H1 (cell line): ENCODE measurements around the gene DHRS9. TPM values are rescaled to one million over a fixed set of nuclear protein-coding genes. Genes with fewer than 3 reads are reported as not detected.

Source experiments
- CTCF ChIA-PET: fragments of 300-600 bp; sonication (Branson Sonifier 250); formaldehyde crosslinking; loops from one replicate; lab custom pipeline; 2021; ENCODE audit not compliant: partially characterized antibody; lab: Charles Lee
- POLR2A ChIA-PET: fragments of 300-600 bp; sonication (Branson Sonifier 250); formaldehyde crosslinking; loops from one replicate; lab custom pipeline; 2021; ENCODE audit warnings: inconsistent platforms; ENCODE audit not compliant: partially characterized antibody; lab: Charles Lee
- DNase-seq, 2 experiments: peaks; one replicate each; pipeline versions ENCODE4 v3.0.0 to v3.0.0-alpha.2; 2010 to 2022; ENCODE audit warnings: low spot score in 2 of 2, low read depth in 1 of 2, mixed read lengths in 1 of 2
- FAIRE-seq: peaks from 2 replicates; lab custom pipeline; 2011; peaks lifted over from hg19 to GRCh38; lab: Jason Lieb, UNC
- H2AFZ ChIP-seq: 2 replicates; pipeline ENCODE4 v1.8.1; 2012; ENCODE audit warnings: low read length, inconsistent platforms
- H2AK5ac ChIP-seq: 2 replicates; pipeline ENCODE4 v1.6.1; 2013; ENCODE audit warnings: low read depth, low read length
- H2BK120ac ChIP-seq: replicated peaks from 2 replicates; pipeline ENCODE3; 2013; ENCODE audit warnings: low read depth, low read length, inconsistent platforms
- H2BK12ac ChIP-seq: 2 replicates; pipeline ENCODE4 v1.6.1; 2013; ENCODE audit warnings: low read depth, low read length
- H2BK15ac ChIP-seq: 2 replicates; pipeline ENCODE4 v1.6.1; 2013; ENCODE audit warnings: low read length
- H2BK20ac ChIP-seq: 2 replicates; pipeline ENCODE4 v1.6.1; 2013; ENCODE audit warnings: low read length
- H2BK5ac ChIP-seq: 2 replicates; pipeline ENCODE4 v1.6.1; 2013; ENCODE audit warnings: low read depth, low read length
- H3K14ac ChIP-seq: 2 replicates; pipeline ENCODE4 v1.6.1; 2013; ENCODE audit warnings: inconsistent platforms; ENCODE audit not compliant: insufficient read length
- H3K18ac ChIP-seq: 2 replicates; pipeline ENCODE4 v1.6.1; 2013; ENCODE audit warnings: low read length; ENCODE audit errors: extremely low read depth
- H3K23ac ChIP-seq: 2 replicates; pipeline ENCODE4 v1.6.1; 2013; ENCODE audit warnings: inconsistent platforms; ENCODE audit not compliant: insufficient read length
- H3K23me2 ChIP-seq: 2 replicates; pipeline ENCODE4 v1.6.1; 2013; ENCODE audit warnings: low read depth, low read length
- H3K27ac ChIP-seq: 2 replicates; pipeline ENCODE4 v1.6.1; 2011; ENCODE audit warnings: low read depth, low read length, inconsistent platforms
- H3K27me3 ChIP-seq, 4 experiments: replicated peaks in 1 of 4; 1 replicate in 1 of 4; 2 replicates in 3 of 4; pipeline versions ENCODE4 v1.6.1 to v1.8.1; 2011 to 2013; ENCODE audit warnings: low read length in 3 of 4, mild to moderate bottlenecking in 3 of 4, inconsistent platforms in 2 of 4, mixed read lengths in 2 of 4, moderate library complexity in 1 of 4; ENCODE audit not compliant: control insufficient read depth in 3 of 4, insufficient read depth in 3 of 4; ENCODE audit errors: extremely low read depth in 1 of 4
- H3K36me3 ChIP-seq, 4 experiments: 2 replicates each; pipeline versions ENCODE4 v1.6.1 to v1.8.1; 2011 to 2013; ENCODE audit warnings: mild to moderate bottlenecking in 4 of 4, low read length in 3 of 4, moderate library complexity in 2 of 4, control low read depth in 1 of 4, inconsistent platforms in 1 of 4; ENCODE audit not compliant: insufficient read depth in 4 of 4, control insufficient read depth in 2 of 4
- H3K4ac ChIP-seq: replicated peaks from 2 replicates; pipeline ENCODE3; 2013; ENCODE audit warnings: low read length, low read depth, mixed read lengths, inconsistent platforms; ENCODE audit not compliant: insufficient read length
- H3K4me1 ChIP-seq, 4 experiments: replicated peaks in 1 of 4; 1 replicate in 1 of 4; 2 replicates in 3 of 4; pipeline versions ENCODE4 v1.6.1 to v1.8.1; 2011 to 2013; ENCODE audit warnings: low read length in 3 of 4, inconsistent platforms in 2 of 4, mixed read lengths in 1 of 4; ENCODE audit not compliant: insufficient read depth in 4 of 4, control insufficient read depth in 3 of 4
- H3K4me2 ChIP-seq, 2 experiments: 2 replicates each; pipeline versions ENCODE4 v1.6.1 to v1.8.1; 2011 to 2013; ENCODE audit warnings: low read depth in 2 of 2, low read length in 2 of 2, control low read depth in 1 of 2, inconsistent platforms in 1 of 2, mild to moderate bottlenecking in 1 of 2; ENCODE audit not compliant: insufficient read depth in 1 of 2
- H3K4me3 ChIP-seq, 4 experiments: fragments of 200-600, 300-600 bp in 1 of 4; sonication (generic), shearing (Covaris generic), sonication (Bioruptor Twin) in 1 of 4; 2 replicates each; pipeline versions ENCODE4 v1.5.1 to v1.8.1; 2011 to 2016; ENCODE audit warnings: low read length in 4 of 4, low read depth in 3 of 4, control low read depth in 2 of 4, inconsistent platforms in 2 of 4, mild to moderate bottlenecking in 2 of 4, mixed read lengths in 1 of 4, moderate library complexity in 1 of 4; ENCODE audit not compliant: insufficient read depth in 2 of 4; ENCODE audit errors: extremely low read depth in 1 of 4
- H3K56ac ChIP-seq: replicated peaks from 2 replicates; pipeline ENCODE3; 2013; ENCODE audit warnings: low read depth, mild to moderate bottlenecking, mixed read lengths, low read length, inconsistent platforms; ENCODE audit not compliant: insufficient read length
- H3K79me1 ChIP-seq: 2 replicates; pipeline ENCODE4 v1.6.1; 2013; ENCODE audit warnings: low read depth, low read length, control low read depth
- H3K79me2 ChIP-seq, 2 experiments: 2 replicates each; pipeline versions ENCODE4 v1.6.1 to v1.8.1; 2012 to 2013; ENCODE audit warnings: low read length in 2 of 2, mild to moderate bottlenecking in 2 of 2, inconsistent platforms in 1 of 2; ENCODE audit not compliant: insufficient read depth in 2 of 2, control insufficient read depth in 1 of 2
- H3K9ac ChIP-seq, 4 experiments: replicated peaks in 1 of 4; 1 replicate in 1 of 4; 2 replicates in 3 of 4; pipeline versions ENCODE4 v1.6.1 to v1.8.1; 2011 to 2013; ENCODE audit warnings: low read depth in 3 of 4, low read length in 3 of 4, control low read depth in 2 of 4, mild to moderate bottlenecking in 2 of 4, moderate library complexity in 2 of 4, inconsistent platforms in 1 of 4; ENCODE audit errors: extremely low read depth in 1 of 4
- H3K9me3 ChIP-seq, 2 experiments: 2 replicates each; pipeline versions ENCODE4 v1.6.1 to v1.8.1; 2012 to 2013; ENCODE audit warnings: mild to moderate bottlenecking in 2 of 2, moderate library complexity in 2 of 2, control low read depth in 1 of 2, inconsistent platforms in 1 of 2, low read depth in 1 of 2, low read length in 1 of 2, mixed read lengths in 1 of 2; ENCODE audit not compliant: insufficient read depth in 2 of 2
- H4K20me1 ChIP-seq, 2 experiments: replicated peaks in 1 of 2; 2 replicates each; pipeline versions ENCODE3 to v1.8.1; 2011 to 2013; ENCODE audit warnings: inconsistent platforms in 2 of 2, low read length in 2 of 2, mild to moderate bottlenecking in 1 of 2; ENCODE audit not compliant: insufficient read depth in 2 of 2, control insufficient read depth in 1 of 2
- H4K5ac ChIP-seq: 2 replicates; pipeline ENCODE4 v1.6.1; 2013; ENCODE audit warnings: low read length, low read depth, mixed read lengths, inconsistent platforms; ENCODE audit not compliant: insufficient read length
- H4K8ac ChIP-seq: 2 replicates; pipeline ENCODE4 v1.8.0; 2013; ENCODE audit warnings: mild to moderate bottlenecking, moderate library complexity, low read length, inconsistent platforms; ENCODE audit not compliant: insufficient read depth; ENCODE audit errors: extremely low read depth
- H4K91ac ChIP-seq: replicated peaks from 2 replicates; pipeline ENCODE3; 2013; ENCODE audit warnings: low read length, mixed read lengths, inconsistent platforms; ENCODE audit not compliant: insufficient read length
- CREB1 ChIP-seq: IDR thresholded peaks from 2 replicates; pipeline ENCODE4 v1.6.1; 2012; ENCODE audit warnings: inconsistent platforms
- EGR1 ChIP-seq: IDR thresholded peaks from 2 replicates; pipeline ENCODE4 v1.6.1; 2011; ENCODE audit warnings: low read depth, low read length, borderline replicate concordance
- FOSL1 ChIP-seq: IDR thresholded peaks from 2 replicates; pipeline ENCODE4 v1.6.1; 2011; ENCODE audit warnings: mild to moderate bottlenecking, low read depth, low read length, moderate library complexity; ENCODE audit not compliant: insufficient read depth
- JUN ChIP-seq: IDR thresholded peaks from 2 replicates; pipeline ENCODE4 v1.6.1; 2011; ENCODE audit warnings: low read depth, mild to moderate bottlenecking, improper control_type of control experiment, low read length
- PHF8 ChIP-seq: fragments of 200-600 bp; sonication (generic); conservative IDR thresholded peaks from 2 replicates; pipeline ENCODE4 v1.7.1; 2012; ENCODE audit warnings: low read depth, mild to moderate bottlenecking, inconsistent platforms, low read length, moderate library complexity
- RAD21 ChIP-seq, 2 experiments: IDR thresholded peaks in 1 of 2; conservative IDR thresholded peaks in 1 of 2; 2 replicates each; pipeline ENCODE4 v1.6.1; 2011; ENCODE audit warnings: low read depth in 2 of 2, low read length in 2 of 2, improper control_type of control experiment in 1 of 2, inconsistent platforms in 1 of 2, mild to moderate bottlenecking in 1 of 2, moderate library complexity in 1 of 2
- RNF2 ChIP-seq: fragments of 200-900, 300-1000 bp; sonication (generic); IDR thresholded peaks from 2 replicates; pipeline ENCODE4 v1.7.1; 2016; ENCODE audit warnings: borderline replicate concordance, low read depth, mild to moderate bottlenecking, antibody characterized with exemption, low read length; ENCODE audit not compliant: poor library complexity, severe bottlenecking; ENCODE audit errors: missing control alignments
- SP4 ChIP-seq: IDR thresholded peaks from 2 replicates; pipeline ENCODE4 v1.6.1; 2012; ENCODE audit warnings: low read length, inconsistent platforms
- TAF1 ChIP-seq: IDR thresholded peaks from 2 replicates; pipeline ENCODE4 v1.6.1; 2011; ENCODE audit warnings: mild to moderate bottlenecking, low read depth, low read length
- USF2 ChIP-seq: IDR thresholded peaks from 2 replicates; pipeline ENCODE4 v1.6.1; 2011; ENCODE audit warnings: low read length, improper control_type of control experiment
- ZNF274 ChIP-seq: IDR thresholded peaks from 2 replicates; pipeline ENCODE4 v1.7.0; 2012; ENCODE audit warnings: low read length, borderline replicate concordance; ENCODE audit errors: extremely low read depth
- WGBS, 2 experiments: shearing (Covaris generic) in 1 of 2; methylation state at CpG; one replicate each; pipeline versions ENCODE4 v1.1.6 to v1.1.7; 2013 to 2015; ENCODE audit warnings: low lambda C conversion rate in 2 of 2, mixed read lengths in 2 of 2, inconsistent platforms in 1 of 2, low coverage in 1 of 2, missing lambda C conversion rate in 1 of 2; ENCODE audit not compliant: insufficient replicate concordance in 2 of 2, insufficient coverage in 1 of 2, insufficient read length in 1 of 2; ENCODE audit errors: extremely low coverage in 1 of 2, missing lambda C conversion rate in 1 of 2; 5-methylcytosine and 5-hydroxymethylcytosine counted together
- polyA plus RNA-seq, 7 experiments: library from polyadenylated mRNA; depleted of rRNA in 3 of 7; stranded (reverse) in 5 of 7; unstranded in 2 of 7; fragments of >200 nt in 5 of 7; fragments of 200-250 nt in 2 of 7; gene quantifications; 1 replicate in 5 of 7; 2 replicates in 1 of 7; 4 replicates in 1 of 7; pipeline versions ENCODE4 v1.2.1 to v1.2.3, GENCODE V29; 2011 to 2013; ENCODE audit warnings: missing spikeins in 2 of 7, mixed read lengths in 2 of 7
- total RNA-seq: library from RNA; stranded (reverse); fragmentation: NEBNext Ultra II Directional; extraction: Animal tissue kit (Norgen Biotek cat#: 25700); gene quantifications from 2 replicates; pipeline ENCODE4 v1.2.1, GENCODE V29; 2021

The DHRS9 gene
- total and polyA plus RNA-seq, 2 of the 8 experiments (the other 6 are each of a cell fraction or from before 2014, with no cell fraction given): not detected

GRCh38 chr2:169046440-169047151, 22.8 kb upstream of the DHRS9 start:
- Histone ChIP-seq H2BK120ac (no peak overlapping the region), H2AFZ (no peak overlapping the region), H3K9me3 (peaks cover 2 to 6% of the 10 kb centered on the region in 2 experiments; a peak in 3 of 4 replicates), H2BK15ac (no peak overlapping the region), H4K5ac (no peak overlapping the region), H2BK20ac (no peak overlapping the region), H3K79me2 (no peaks in the 10 kb centered on the region), H3K4me3 (no peak overlapping the region), H3K4me1 (no peaks in the 10 kb centered on the region), H4K20me1 (no peaks in the 10 kb centered on the region), H3K36me3 (no peaks in the 10 kb centered on the region), H3K23me2 (no peaks in the 10 kb centered on the region), H3K79me1 (no peaks in the 10 kb centered on the region; the same call in 1 of the 2 replicates), H3K27me3 (no peaks in the 10 kb centered on the region), H3K23ac (no peak overlapping the region), H3K9ac (no peak overlapping the region), H3K4ac (no peak overlapping the region), H2BK12ac (no peak overlapping the region), H3K27ac (no peak overlapping the region), H3K18ac (no peak overlapping the region), H4K8ac (no peak overlapping the region), H3K14ac (no peak overlapping the region), H3K4me2 (no peak overlapping the region), H2AK5ac (no peak overlapping the region), H2BK5ac (no peak overlapping the region), H4K91ac (no peak overlapping the region), H3K56ac (no peak overlapping the region)
- FAIRE-seq (no peak), DNase-seq (no peak)
- ChIA-PET POLR2A (no interaction called here), CTCF (interaction anchor here (0.7 to 1.3 kb wide), 2 partner anchors 14 to 85 kb away, joined by 3 read pairs; no protein-coding TSS in a partner anchor)
- WGBS, 2 experiments: 92% methylated on average over 4 of the region's 4 CpGs; no CpG with 5 or more reads in 1 of the 2 experiments
- TF ChIP-seq ZNF274: no peak
- TF ChIP-seq CREB1: no peak
- TF ChIP-seq TAF1: no peak
- no peak for TF ChIP-seq EGR1
- no peak for TF ChIP-seq USF2
- no peak for TF ChIP-seq JUN
- TF ChIP-seq RNF2: no peak
- no peak for TF ChIP-seq FOSL1
- TF ChIP-seq RAD21 (IDR thresholded peaks at IDR 0.05 in 1 of 2, conservative IDR thresholded peaks at IDR 0.05 in 1 of 2; ENCODE audit: low read depth in 2 of 2, low read length in 2 of 2): no peak
- no peak for TF ChIP-seq PHF8
- no peak for TF ChIP-seq SP4
